Ovary (tissue), 3 donors: ENCODE data around the gene CLK3.

Source experiments
- CTCF ChIP-seq, 3 donors: fragments of 450-650 bp in 2 of 3; fragments of 200-600 bp in 1 of 3; IDR thresholded peaks; one replicate each; pipeline versions ENCODE4 v1.5.1 to v1.8.0; 2016 to 2022; ENCODE audit warnings: antibody characterized with exemption in 3 of 3, mild to moderate bottlenecking in 1 of 3
- EP300 ChIP-seq: sonication (generic); formaldehyde crosslinking; IDR thresholded peaks from one replicate; pipeline ENCODE4 v1.6.1; 2017; ENCODE audit warnings: antibody characterized with exemption
- POLR2A ChIP-seq: fragments of 450-650 bp; IDR thresholded peaks from one replicate; pipeline ENCODE4 v1.6.1; 2017; ENCODE audit warnings: antibody characterized with exemption, mild to moderate bottlenecking, moderate library complexity
- donor health status: DM: no; HTN: no; CAD: no.

GRCh38 chr15:74655424-74655823 lies 39.8 kb downstream of the CLK3 start:
- TF ChIP-seq CTCF (IDR thresholded peaks at IDR 0.05) (no peak), POLR2A (no peak), EP300 (no peak)
